ENCODE results near the gene CPEB1. TPM values are rescaled to one million over a fixed set of nuclear protein-coding genes. Genes with fewer than 3 reads are reported as not detected.

CPEB1 gene
- 1 to 10 TPM; 1.3 to 2.7 TPM for total RNA-seq
- polyA plus RNA-seq (ENCODE audit: insufficient read length in 6 of 6) = 1 to 10 TPM; 2.7 to 5.0 (median 3.6) TPM
- long read RNA-seq, donor 1, partial matches to known transcripts = 0 of 1 reads
- long read RNA-seq, donor 1, other reads (novel, unspliced or antisense) = 0 of 1 reads
- long read RNA-seq, donor 2, partial matches to known transcripts = 0 of 1 reads
- long read RNA-seq, donor 2, other reads (novel, unspliced or antisense) = 0 of 1 reads
- long read RNA-seq, donor 3 = 0 reads
- long read RNA-seq, donor 4, partial matches to known transcripts = 0 of 2 reads
- long read RNA-seq, donor 4, other reads (novel, unspliced or antisense) = 2 of 2 reads
- long read RNA-seq, donor 5 = 0 reads
- long read RNA-seq, donor 6 = 0 reads
- long read RNA-seq, donor 7, partial matches to known transcripts = 0 of 1 reads
- long read RNA-seq, donor 7, other reads (novel, unspliced or antisense) = 0 of 1 reads
- long read RNA-seq, donor 8 = 0 reads
- long read RNA-seq, donor 9 = 0 reads
- long read RNA-seq, donor 10 = 0 reads
- long read RNA-seq, donor 11 = 0 reads
- long read RNA-seq, donor 12 = 0 reads

- peak in 2 of 4 donors; percentile 13 to 72 for DNase-seq
- ATAC-seq = peak; percentile 75
- Histone ChIP-seq H3K36me3 (no peaks in the 10 kb centered on the region), H3K9me3 (no peaks in the 10 kb centered on the region), H3K4me1 (peaks cover 11 to 17% of the 10 kb centered on the region in 2 donors), H3K27me3 (peaks cover 53 to 96% of the 10 kb centered on the region in 2 donors), H3K4me3 (peak within 1 kb of the TSS; percentile 27 to 43), H3K27ac (no peak within 1 kb of the TSS)
- intact Hi-C loops (cut with DNase I) = no loop called here
- TF ChIP-seq CTCF (IDR thresholded peaks at IDR 0.05) = no peak
These were observed at the start of gene CPEB1 for GRCh38 chr15:82647045-82647834. TSS of gene CPEB1 (minus strand) at chr15:82647363. CDS start at chr15:82628459, 18,904 bp downstream.

GRCh38 chr15:82692171-82692570 lies 45.0 kb upstream of the CPEB1 start:
- no peak for ATAC-seq
- Histone ChIP-seq H3K36me3 (no peaks in the 10 kb centered on the region), H3K9me3 (no peaks in the 10 kb centered on the region), H3K4me1 (no peaks in the 10 kb centered on the region), H3K4me3 (no peak overlapping the region), H3K27me3 (no peaks in the 10 kb centered on the region), H3K27ac (no peak overlapping the region)
- DNase-seq = peak in 1 of 4 donors; percentile 67
- intact Hi-C loops (cut with DNase I) = no loop called here
- no peak for TF ChIP-seq CTCF (IDR thresholded peaks at IDR 0.05)

GRCh38 chr15:82689147-82689546 lies 42.0 kb upstream of the CPEB1 start:
- Histone ChIP-seq H3K36me3 (no peaks in the 10 kb centered on the region), H3K27me3 (no peaks in the 10 kb centered on the region), H3K4me3 (no peak overlapping the region), H3K27ac (no peak overlapping the region), H3K9me3 (no peaks in the 10 kb centered on the region), H3K4me1 (no peaks in the 10 kb centered on the region)
- intact Hi-C loops (cut with DNase I) = no loop called here
- DNase-seq (peak in 1 of 4 donors; percentile 15), ATAC-seq (no peak)
- TF ChIP-seq CTCF (IDR thresholded peaks at IDR 0.05) = no peak

- intact Hi-C loops (cut with DNase I) = no loop called here
- H3K9me3 ChIP-seq = no peaks in the 10 kb centered on the region
- H3K27ac ChIP-seq = no peak overlapping the region
- DNase-seq (peak in 1 of 4 donors; percentile 50), ATAC-seq (no peak)
- TF ChIP-seq CTCF (IDR thresholded peaks at IDR 0.05) = no peak
- H3K4me1 ChIP-seq = no peaks in the 10 kb centered on the region
- H3K27me3 ChIP-seq = no peaks in the 10 kb centered on the region
- H3K4me3 ChIP-seq = no peak overlapping the region
- H3K36me3 ChIP-seq = no peaks in the 10 kb centered on the region
These were observed 41.5 kb upstream of the CPEB1 start for GRCh38 chr15:82688691-82689090.

- Histone ChIP-seq H3K36me3 (no peaks in the 10 kb centered on the region), H3K4me1 (peaks cover 0 to 7% of the 10 kb centered on the region in 2 donors), H3K9me3 (no peaks in the 10 kb centered on the region), H3K4me3 (no peak overlapping the region), H3K27me3 (peaks cover 6 to 46% of the 10 kb centered on the region in 2 donors), H3K27ac (no peak overlapping the region)
- intact Hi-C loops (cut with DNase I) = no loop called here
- DNase-seq (peak in 1 of 4 donors; percentile 42), ATAC-seq (no peak)
- no peak for TF ChIP-seq CTCF (IDR thresholded peaks at IDR 0.05)
These were observed 34.2 kb upstream of the CPEB1 start for GRCh38 chr15:82681371-82681770.
